HG03280 (cell line): ENCODE data around the gene MCU.
"Not testable (repeated sequence)": the region's sequence is repeated elsewhere in the genome, so short reads cannot be mapped to it uniquely, and the experiment has no call there.

ENCODE experiments used
- ATAC-seq: cut with Tn5 transposase; IDR thresholded peaks from one replicate; pipeline ENCODE4 v1.9.1; 2021; ENCODE audit warnings: mild to moderate bottlenecking, moderate library complexity; ENCODE audit not compliant: unreplicated experiment

Gene MCU

GRCh38 chr10:72686430-72686829 is 5.5 kb upstream of the MCU start:
- not testable (repeated sequence) for ATAC-seq

DNA sequence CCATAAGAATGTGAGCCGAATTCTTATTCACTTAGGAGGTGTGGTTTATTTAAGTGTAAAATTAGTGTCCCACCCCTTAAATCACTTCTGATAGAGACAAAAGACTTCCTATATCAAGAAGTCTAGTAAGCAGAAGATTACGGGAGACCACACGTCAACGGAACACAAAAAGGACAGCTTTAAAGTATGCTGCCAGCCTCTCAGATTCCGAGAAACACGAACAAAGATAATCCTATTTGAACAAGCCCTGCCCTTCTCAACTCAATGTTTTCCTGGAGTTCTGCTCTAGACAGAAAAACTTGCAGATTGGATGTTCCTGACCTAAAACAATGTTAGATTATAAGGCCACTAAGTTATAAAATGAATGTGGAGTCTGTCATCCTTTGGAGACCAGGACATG is 4.9 kb upstream of the MCU start:
- no peak for ATAC-seq

- no peak for ATAC-seq
Observed at GRCh38 chr10:72688208-72688651, 3.7 kb upstream of the MCU start.

- no peak for ATAC-seq
Observed at GRCh38 chr10:72689660-72690059, 2.3 kb upstream of the MCU start.

GRCh38 chr10:72690071-72690755 is 1.7 kb upstream of the MCU start:
- no peak for ATAC-seq

DNA sequence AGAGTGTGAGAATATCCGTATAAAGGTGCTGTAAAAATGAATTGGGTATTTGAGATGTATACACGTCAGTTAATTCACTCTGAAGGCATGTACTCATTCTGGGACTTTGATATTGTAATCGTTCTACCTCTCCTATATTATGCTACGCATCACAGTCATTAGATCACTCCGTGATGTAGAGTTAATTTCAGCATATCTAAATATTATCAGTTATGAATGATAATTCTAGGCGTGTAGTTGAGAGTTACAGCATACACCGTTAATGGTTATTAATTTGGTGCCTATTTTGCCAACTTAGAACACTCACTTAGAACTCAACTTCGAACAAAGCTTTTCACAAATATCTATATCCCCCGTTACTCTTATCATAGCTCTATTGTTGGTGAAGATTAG is 477 bp upstream of the MCU start:
- ATAC-seq: no peak

DNA sequence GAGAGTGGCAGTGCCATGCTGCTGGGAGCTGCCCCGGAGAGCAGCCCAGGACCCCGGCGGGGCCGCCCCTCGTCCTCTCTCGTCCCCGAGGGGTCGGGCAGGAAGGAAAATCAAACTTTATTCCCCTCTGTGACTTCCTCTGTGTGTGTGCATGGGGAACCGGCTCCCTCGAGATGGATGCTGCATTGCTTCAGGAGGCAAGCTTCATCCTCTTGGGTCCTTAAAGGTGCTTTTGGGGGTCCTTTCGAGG is 726 bp downstream of the MCU start:
- peak; percentile 8 for ATAC-seq

DNA sequence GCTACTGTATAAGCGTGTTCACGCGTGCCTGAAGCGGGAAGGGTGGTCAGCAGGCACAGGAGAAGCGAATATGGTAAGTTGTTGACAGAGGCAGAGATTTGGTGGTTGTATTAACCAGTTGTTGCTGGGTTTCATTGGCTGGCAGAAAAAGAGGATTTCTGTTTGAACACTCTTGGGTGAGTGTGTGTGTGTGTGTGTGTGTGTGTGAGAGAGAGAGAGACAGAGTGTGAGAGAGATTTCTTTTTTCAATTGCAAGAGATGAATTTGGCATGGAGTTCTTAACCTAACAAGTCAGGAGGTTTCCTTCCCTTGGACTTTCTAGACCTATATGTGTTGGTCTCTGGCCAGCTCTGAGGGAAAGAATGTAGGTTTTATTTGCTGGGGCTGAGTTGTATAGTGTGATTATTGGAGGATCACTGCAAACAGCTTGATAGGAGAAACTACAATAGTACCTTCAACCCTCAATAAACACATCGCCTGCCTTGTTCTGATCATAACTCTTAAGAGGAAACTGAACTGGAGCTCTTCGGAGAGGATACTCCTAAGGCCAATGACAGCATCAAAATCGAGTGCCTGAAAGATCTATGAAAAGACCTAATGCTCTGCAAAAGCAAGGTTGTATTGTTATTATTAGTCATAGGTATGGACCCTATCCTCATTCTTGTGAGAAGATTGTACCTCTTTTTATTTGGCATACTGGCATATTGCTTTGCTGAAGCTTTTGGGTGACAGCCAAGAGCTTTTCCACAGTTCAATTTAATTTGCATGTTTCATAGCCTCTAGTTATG is 1.2 kb downstream of the MCU start:
- ATAC-seq: no peak

- no peak for ATAC-seq
Observed at GRCh38 chr10:72694476-72695369, 2.8 kb downstream of the MCU start.

DNA sequence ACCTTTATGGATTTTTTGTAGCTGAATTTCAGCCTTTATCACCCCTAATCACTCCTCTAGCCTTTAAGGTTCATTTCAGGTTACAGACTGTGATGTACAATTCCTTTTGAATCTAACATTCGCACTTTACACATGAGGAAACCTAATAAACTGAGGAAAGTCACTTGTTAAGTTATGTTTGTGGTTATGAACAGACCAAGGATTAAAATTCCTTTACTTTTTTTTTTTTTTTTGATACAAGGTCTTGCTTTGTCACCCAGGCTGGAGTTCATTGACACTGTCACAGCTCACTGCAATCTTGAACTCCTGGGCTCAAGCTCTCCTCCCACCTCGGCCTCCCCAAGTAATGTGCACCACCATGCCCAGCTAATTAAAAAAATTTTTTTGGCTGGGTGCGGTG is 3.6 kb downstream of the MCU start:
- ATAC-seq: no peak

- ATAC-seq: no peak
Observed at GRCh38 chr10:72697716-72698115, 5.8 kb downstream of the MCU start.

DNA sequence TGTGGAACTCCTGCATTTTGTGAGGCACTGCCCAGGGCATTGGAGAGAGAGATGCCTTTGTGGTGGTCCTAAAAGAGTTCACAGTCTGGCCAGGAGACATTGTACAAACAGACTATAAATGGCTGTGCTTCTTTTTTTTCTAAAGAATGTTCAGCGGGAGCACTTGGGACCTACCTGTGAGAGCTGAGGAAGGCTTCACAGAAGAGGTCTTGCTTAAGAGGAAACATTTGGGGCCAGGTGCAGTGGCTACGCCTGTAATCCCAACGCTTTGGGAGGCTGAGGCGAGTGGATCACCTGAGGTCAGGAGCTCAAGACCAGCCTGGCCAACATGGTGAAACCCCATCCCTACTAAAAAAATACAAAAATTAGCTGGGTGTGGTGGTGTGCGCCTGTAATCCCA is 10.5 kb downstream of the MCU start:
- ATAC-seq: not testable (repeated sequence)

DNA sequence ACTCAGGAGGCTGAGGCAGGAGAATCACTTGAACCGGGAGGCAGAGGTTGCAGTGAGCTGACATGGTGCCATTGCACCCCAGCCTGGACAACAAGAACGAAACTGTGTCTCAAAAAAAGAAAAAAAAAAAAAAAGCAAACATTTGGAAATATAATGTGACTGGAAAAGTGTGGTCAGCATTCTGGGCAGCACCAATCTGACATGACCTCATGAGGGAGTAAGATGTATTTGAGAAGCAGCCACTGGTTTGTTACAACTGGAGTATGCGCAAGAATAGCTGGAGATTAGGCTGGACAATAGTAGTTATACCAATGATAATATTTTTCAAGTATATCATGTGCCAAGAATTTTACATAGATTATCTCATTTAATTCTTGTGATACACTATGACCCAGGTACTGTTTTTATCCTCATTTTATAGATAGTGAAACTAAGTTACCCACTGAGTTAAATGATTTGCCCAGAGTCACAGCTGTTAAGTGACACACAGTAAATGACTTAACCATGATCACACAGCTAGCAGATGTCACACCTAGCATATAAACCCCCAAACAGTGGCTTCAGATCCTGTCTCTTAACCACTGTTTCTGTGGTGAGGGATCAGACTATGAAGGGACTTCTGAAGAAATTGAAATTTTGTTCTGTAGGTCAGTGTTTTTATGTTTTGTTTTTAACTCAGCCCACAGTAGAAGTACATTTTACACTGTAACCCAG is 11.1 kb downstream of the MCU start:
- no peak for ATAC-seq

DNA sequence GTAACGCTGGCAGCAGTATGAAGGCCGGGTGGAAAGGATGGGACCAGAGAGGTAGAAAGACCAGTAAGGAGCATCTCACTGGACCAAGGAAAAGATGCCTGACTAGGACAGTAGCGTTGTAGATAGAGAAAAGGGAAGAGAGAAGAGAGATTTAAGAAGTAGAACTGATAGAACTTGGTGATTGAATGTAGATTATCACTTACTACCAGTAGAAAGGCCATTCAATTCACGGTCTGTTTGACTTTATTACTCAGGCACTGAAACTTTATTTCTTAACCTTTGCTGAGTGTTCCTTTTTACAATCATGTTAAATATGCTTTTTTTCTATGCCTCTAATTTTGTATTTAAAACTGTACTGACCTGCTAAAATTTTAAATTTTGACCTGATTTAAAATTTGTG is 12.2 kb downstream of the MCU start:
- no peak for ATAC-seq

DNA sequence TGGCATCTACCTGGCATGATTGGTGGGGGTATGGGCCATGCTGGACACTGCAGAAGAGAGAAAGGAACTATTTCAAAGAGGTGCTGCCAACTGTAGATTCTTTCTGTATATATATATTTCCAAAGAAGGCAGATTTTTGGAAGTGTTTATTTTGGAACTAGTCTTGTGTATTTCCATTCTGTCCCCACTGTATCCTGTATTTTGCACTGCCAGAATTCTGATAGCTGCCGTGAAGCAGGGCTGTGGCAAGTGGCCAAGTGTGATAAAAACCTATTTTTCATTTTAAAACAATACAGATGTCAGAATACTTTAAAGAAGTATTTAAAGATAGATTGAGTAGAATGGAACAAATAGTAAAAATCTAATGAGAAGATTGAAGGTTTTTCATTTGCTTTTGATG is 17.1 kb downstream of the MCU start:
- ATAC-seq: no peak

- ATAC-seq: no peak
Observed at GRCh38 chr10:72712136-72712535, 20.2 kb downstream of the MCU start.

- no peak for ATAC-seq
Observed at GRCh38 chr10:72719941-72720592, 28.1 kb downstream of the MCU start.

DNA sequence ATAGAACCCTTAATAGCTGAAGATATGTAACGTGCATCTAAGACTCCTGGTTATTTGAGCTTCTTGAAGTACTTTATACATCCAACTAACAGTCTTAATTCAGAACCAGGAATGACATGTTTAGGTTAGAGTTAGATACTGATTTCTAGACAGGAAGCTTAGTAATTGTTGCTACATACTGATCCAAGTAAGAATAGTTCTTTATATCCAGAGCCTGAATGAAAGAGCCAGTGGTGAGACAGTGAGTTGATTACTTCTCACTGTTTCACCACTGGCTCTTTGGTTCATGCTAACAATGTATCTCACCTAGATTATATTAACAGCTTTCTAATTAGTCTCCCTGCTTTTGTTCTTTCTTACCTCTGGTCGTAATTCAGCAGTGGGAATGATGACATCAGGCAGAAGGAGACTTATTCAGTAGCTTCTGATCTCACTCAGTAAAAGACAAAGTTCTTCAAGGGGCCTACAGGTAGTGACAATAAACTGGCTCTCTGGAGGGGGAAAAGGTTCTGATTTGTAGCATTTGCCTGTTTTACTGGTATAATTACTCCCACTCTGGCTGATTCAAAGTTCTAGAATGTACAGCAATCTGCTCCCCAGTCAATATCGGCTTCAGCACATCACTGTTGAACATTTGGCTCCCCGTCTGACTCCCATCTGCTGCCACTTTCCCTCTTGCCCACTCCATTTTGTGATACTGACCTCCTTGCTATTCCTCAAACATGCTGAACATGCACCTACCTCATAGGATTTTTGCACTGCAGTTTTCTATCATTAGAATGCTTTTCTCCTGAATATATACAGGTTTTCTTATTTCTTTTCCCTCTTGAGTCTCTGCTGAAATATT is 29.1 kb downstream of the MCU start:
- ATAC-seq: no peak

DNA sequence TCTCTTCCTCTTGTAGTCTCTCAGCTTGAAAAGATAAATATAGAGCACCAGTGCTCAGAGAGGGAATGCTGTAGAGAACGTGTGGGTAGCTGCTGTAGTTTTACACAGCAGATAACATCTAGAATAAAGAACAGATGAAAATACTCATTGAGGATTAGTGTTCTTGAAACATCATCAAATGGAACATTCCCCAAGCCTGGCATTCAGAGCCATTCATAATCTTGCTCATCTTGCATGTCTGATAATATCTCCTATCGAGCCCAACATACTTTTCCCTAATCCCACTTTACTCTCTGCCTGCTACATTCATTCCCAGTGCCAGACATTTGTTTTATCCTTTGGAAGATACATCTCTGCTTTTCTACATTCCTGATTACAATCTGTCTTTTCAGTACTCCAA is 35.2 kb downstream of the MCU start:
- no peak for ATAC-seq

DNA sequence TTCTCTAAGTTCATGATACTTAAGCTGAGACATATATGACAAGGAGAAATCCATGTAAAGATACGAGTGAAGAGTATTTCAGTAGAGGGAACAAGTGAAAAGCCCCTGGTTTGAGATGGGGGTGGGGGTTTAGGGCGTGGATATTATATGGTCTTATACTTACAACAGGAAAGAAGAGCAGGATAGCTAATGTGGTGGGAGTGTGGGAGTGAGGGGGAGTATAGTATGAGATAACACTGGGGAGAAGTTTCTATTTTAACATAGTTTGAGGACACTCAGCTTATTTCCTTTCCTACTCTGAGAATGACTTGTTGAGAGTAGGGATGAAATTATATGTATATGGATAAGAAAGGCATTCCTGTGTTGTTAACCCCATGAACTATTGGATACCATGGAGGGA is 36.5 kb downstream of the MCU start:
- ATAC-seq: no peak
